Stimulated activated CD8-positive, alpha-beta memory T cell treated with anti-CD3 and anti-CD28 coated beads, Interleukin-15, amount 100 ng/mL, for 48 hours (primary cell): ENCODE results near the gene PIK3C2B.
"Not testable (repeated sequence)": the region's sequence is repeated elsewhere in the genome, so short reads cannot be mapped to it uniquely, and the experiment has no call there.

Experiments
- DNase-seq, 2 donors: peaks; one replicate each; pipeline ENCODE4 v3.0.0-alpha.2; 2020; ENCODE audit warnings: low read depth in 2 of 2

The PIK3C2B gene, protein sequence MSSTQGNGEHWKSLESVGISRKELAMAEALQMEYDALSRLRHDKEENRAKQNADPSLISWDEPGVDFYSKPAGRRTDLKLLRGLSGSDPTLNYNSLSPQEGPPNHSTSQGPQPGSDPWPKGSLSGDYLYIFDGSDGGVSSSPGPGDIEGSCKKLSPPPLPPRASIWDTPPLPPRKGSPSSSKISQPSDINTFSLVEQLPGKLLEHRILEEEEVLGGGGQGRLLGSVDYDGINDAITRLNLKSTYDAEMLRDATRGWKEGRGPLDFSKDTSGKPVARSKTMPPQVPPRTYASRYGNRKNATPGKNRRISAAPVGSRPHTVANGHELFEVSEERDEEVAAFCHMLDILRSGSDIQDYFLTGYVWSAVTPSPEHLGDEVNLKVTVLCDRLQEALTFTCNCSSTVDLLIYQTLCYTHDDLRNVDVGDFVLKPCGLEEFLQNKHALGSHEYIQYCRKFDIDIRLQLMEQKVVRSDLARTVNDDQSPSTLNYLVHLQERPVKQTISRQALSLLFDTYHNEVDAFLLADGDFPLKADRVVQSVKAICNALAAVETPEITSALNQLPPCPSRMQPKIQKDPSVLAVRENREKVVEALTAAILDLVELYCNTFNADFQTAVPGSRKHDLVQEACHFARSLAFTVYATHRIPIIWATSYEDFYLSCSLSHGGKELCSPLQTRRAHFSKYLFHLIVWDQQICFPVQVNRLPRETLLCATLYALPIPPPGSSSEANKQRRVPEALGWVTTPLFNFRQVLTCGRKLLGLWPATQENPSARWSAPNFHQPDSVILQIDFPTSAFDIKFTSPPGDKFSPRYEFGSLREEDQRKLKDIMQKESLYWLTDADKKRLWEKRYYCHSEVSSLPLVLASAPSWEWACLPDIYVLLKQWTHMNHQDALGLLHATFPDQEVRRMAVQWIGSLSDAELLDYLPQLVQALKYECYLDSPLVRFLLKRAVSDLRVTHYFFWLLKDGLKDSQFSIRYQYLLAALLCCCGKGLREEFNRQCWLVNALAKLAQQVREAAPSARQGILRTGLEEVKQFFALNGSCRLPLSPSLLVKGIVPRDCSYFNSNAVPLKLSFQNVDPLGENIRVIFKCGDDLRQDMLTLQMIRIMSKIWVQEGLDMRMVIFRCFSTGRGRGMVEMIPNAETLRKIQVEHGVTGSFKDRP (N-terminal part only)

GRCh38 chr1:204494281-204495077 lies at the start of gene PIK3C2B:
TSS of gene PIK3C2B (minus strand) at chr1:204494805. CDS start at chr1:204469802, 25,003 bp downstream.
- peak; percentile 61 to 66 for DNase-seq

DNA sequence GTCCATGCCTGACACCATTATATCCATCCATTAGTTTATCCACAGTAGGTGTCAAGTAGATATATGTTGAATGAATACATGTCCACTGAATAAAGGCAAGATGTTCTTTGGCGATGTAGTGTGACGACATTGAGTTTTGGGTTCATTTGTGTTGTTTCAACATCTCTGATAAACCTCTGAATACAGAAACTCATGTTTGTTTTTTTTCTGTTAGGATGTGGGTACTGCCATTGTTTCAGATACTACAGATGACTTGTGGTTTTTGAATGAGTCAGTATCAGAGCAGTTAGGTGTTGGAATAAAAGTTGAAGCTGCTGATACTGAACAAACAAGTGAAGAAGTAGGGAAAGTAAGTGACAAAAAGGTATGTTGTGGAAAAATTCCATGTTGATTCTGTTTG lies 49.7 kb upstream of the PIK3C2B start:
- DNase-seq = no peak

DNA sequence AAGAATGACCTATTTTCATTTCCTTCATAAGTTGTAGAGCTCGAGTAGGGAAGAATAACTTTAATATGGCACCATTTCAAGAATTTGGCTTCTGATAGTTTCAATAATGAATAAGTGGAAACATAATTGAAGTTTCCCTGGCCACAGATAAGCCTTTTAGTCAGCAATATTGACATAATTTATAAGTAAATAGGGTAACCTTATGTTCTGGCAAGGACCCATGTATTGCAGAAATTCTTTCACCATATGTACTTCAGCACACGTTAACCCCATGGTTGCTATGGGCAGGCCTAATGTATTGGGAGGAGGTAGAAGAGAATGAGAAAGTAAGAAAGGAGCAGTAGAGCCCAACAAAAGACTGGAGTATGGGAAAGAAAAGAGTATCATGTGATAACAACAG lies 47.0 kb upstream of the PIK3C2B start:
- DNase-seq = no peak

- no peak for DNase-seq
Observed at GRCh38 chr1:204532832-204533231, 38.2 kb upstream of the PIK3C2B start.

GRCh38 chr1:204530932-204531331 lies 36.3 kb upstream of the PIK3C2B start:
- no peak for DNase-seq

DNA sequence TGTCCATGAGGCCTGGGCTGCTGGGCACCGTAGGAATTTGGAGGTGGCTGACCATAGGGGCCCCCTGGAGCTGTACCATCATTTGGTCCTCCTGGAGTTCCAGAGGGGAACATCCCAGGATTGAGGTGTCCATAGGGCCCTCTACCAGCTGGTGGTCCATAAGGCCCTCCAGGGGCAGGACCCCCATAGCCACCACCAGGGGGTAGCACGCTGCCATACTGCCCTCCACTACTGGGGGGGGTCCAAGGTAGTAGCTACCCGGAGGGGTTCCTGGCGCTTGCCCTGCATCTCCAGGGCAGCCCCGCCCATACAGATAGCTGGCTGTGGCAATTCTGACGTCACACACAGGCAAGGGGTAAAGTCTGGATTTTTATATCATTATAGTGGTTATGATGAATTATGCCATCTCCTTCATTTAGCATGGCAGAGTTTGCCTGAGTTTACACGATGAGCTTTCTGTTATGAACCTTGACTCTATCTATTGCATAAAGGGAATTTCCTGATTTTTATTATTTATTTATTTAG lies 34.8 kb upstream of the PIK3C2B start:
- no peak for DNase-seq

DNA sequence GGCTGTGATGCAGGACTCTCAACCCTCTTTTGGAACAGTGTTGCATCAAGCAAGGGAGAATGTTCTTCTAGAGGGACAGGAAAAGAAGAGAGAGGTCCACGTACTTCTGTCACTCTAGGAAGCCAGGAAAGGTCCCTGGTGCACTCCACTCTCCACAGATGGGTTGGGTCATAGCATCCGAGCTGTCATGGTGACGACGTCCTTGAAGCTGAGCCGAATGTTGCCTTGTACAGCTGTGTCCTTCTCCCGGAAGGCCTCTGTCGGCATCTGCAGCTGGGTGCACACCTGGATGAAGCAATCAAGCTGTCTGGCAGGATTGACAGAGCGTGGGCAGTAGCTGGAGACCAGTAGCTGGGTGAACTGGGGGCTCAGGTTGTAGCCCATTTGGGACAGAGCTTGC lies 34.1 kb upstream of the PIK3C2B start:
- DNase-seq = no peak

DNA sequence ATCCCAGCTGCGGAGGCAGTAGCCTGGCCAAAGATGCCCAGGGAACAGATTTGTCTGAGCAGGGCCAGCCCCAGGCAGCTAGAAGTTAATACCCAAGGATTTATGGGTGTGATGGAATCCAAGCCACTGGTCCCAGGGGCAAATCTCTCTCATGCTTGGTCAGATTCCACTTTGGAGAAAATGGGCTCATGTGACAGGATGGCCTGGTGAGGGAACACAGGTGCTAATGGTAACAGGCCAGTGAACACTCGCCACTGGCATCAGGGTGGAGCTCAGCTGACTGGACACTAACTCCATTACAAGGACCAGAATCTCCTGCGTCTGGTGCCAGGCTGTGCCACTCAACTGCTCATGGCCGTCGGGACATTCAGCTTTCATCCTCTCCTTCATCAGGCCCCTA lies 33.6 kb upstream of the PIK3C2B start:
- DNase-seq = no peak

- DNase-seq = no peak
Observed at GRCh38 chr1:204524986-204525385, 30.4 kb upstream of the PIK3C2B start.

GRCh38 chr1:204523605-204524215 lies 29.1 kb upstream of the PIK3C2B start:
- DNase-seq = peak in 1 of 2 donors; percentile 23

- not testable (repeated sequence) for DNase-seq
Observed at GRCh38 chr1:204521941-204522521, 27.4 kb upstream of the PIK3C2B start.

DNA sequence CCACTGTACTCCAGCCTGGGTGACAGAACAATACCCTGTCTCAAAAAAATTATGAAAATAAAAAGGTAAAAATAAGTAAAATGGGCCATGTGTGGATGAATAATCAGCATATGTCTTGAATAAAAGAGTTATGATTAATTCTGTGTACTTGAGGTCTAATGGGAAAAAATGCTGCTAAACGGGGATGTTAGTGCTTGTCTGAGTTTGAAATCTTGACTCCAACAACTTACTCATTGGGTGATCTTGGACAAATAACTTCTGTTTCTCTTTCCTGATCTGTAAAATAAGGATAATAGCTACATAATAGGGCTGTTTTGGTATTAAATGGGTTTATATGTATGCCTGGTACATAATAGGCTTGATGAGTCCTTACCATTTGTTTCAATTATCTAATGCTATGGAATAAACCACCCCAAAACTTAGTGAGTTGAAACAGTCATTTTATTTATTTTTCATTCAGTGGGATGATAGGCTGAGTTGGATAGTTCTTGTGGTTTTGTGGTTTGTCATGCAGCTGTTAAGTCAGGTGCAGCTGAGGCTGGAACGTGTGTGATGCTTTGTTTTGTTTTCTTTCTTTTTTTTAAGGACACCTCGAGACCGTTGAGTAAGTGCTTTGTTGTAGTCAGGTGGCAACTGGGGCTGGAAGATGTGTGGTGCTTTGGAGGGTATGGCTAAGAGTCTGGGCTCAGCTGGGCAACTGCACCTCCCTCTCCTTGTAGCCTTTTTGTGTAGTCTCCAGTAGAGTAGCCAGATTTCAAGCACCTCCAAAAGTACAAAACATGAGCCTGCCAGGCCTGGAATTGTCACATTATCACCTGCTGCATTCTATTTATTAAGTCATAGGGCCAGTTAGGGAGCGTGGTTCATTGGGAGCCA lies 26.5 kb upstream of the PIK3C2B start:
- DNase-seq = peak in 1 of 2 donors; percentile 21

DNA sequence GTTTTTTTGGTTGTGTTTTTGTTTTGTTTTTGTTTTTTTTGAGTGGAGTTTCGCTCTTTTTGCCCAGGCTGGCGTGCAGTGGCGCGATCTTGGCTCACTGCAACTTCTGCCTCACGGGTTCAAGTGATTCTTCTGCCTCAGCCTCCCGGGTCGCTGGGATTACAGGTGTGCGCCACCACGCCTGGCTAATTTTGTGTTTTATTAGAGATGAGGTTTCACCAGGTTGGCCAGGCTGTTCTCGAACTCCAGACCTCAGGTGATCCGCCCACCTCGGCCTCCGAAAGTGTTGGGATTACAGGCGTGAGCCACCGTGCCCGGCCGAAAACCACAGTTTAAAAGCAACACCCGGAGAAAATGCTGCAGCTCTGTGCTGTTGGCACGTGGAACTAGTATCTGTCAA lies 22.8 kb upstream of the PIK3C2B start:
- peak in 1 of 2 donors; percentile 25 for DNase-seq

GRCh38 chr1:204516180-204516879 lies 21.7 kb upstream of the PIK3C2B start, which contains the start of gene MDM4:
TSS of gene MDM4 (plus strand) at chr1:204516406. CDS start at chr1:204525519, 9,113 bp downstream.
- DNase-seq = peak; percentile 92 to 93

- no peak for DNase-seq
Observed at GRCh38 chr1:204514828-204515227, 20.2 kb upstream of the PIK3C2B start.

DNA sequence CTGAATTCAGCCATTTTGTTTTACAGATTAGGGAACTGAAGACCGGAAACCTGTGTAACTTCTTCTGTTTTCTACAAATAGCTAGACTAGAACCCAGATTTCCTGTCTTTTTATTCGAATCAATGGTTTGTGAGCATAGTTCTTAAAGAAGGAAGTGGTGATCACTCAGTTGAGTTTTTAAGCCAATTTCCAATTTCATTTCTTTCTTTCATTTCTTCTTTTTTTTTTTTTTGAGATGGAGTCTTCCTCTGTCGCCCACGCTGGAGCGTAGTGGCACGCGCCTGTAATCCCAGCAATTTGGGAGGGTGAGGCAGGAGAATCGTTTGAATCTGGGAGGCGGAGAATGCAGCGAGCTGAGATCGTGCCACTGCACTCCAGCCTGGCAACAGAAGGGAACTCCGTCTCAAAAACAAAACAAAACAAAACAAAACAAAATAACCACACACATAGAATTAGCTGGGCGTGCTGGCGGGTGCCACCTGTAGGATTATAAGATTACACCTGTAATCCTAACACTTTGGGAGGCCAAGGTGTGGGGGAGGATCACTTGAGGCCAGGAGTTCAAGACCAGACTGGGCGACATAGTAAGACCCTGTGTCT lies 18.6 kb upstream of the PIK3C2B start:
- DNase-seq = no peak

DNA sequence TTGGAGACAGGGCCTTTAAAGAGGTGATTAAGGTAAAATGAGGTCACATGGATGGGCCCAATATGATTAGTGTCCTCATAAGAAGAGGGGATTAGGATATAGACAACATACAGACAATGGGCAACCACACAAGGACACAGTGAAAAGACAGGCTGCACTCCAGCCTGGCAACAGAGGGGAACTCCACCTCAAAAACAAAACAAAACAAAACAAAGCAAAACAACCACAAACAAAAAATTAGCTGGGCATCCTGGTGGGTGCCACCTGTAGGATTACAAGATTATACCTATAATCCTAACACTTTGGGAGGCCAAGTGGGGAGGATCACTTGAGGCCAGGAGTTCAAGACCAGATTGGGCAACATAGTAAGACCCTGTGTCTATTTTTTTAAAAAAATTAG lies 16.8 kb upstream of the PIK3C2B start:
- DNase-seq = no peak

- no peak for DNase-seq
Observed at GRCh38 chr1:204509186-204509635, 14.6 kb upstream of the PIK3C2B start.
